CD4-positive, alpha-beta T cell (primary cell): ENCODE measurements around the gene PRB3. TPM values are rescaled to one million over a fixed set of nuclear protein-coding genes. Genes with fewer than 3 reads are reported as not detected.

Source experiments
- ATAC-seq: fragments of 200-7000 bp; cut with Tn5 transposase; one replicate; pipeline ENCODE4 v1.10.0; 2022; ENCODE audit warnings: mild to moderate bottlenecking; ENCODE audit not compliant: poor library complexity
- CTCF ChIA-PET: fragments of 350-600 bp; sonication (Branson Sonifier 250); formaldehyde crosslinking; loops from one replicate; lab custom pipeline; 2021; ENCODE audit warnings: antibody characterized with exemption, inconsistent platforms; lab: Charles Lee
- POLR2A ChIA-PET: fragments of 350-600 bp; sonication (Branson Sonifier 250); formaldehyde crosslinking; loops from one replicate; lab custom pipeline; 2021; ENCODE audit warnings: antibody characterized with exemption, inconsistent platforms; lab: Charles Lee
- DNase-seq, 14 experiments: peaks; one replicate each; pipeline ENCODE4 v3.0.0-alpha.2; 2013 to 2020; ENCODE audit warnings: mixed read lengths in 2 of 14
- H3K27ac ChIP-seq, 2 donors: one replicate each; pipeline versions ENCODE4 v1.5.1 to v1.7.0; 2013; ENCODE audit warnings: low read length in 2 of 2, low read depth in 1 of 2, mild to moderate bottlenecking in 1 of 2
- H3K27me3 ChIP-seq, 2 experiments: 1 replicate in 1 of 2; 2 replicates in 1 of 2; pipeline versions ENCODE4 v1.6.1 to v1.7.0; 2013; ENCODE audit warnings: low read length in 2 of 2, control low read depth in 1 of 2, mild to moderate bottlenecking in 1 of 2, moderate library complexity in 1 of 2; ENCODE audit not compliant: insufficient read depth in 2 of 2, control insufficient read depth in 1 of 2
- H3K36me3 ChIP-seq: one replicate; pipeline ENCODE4 v1.6.1; 2013; ENCODE audit warnings: low read length, control low read depth; ENCODE audit not compliant: insufficient read depth
- H3K4me1 ChIP-seq: one replicate; pipeline ENCODE4 v1.6.1; 2013; ENCODE audit warnings: low read length, control low read depth; ENCODE audit not compliant: insufficient read depth
- H3K4me3 ChIP-seq: one replicate; pipeline ENCODE4 v1.5.1; 2013; ENCODE audit warnings: mild to moderate bottlenecking, low read length, moderate library complexity
- H3K9me3 ChIP-seq, 2 experiments: 1 replicate in 1 of 2; 2 replicates in 1 of 2; pipeline versions ENCODE4 v1.6.1 to v1.7.0; 2013; ENCODE audit warnings: low read length in 2 of 2, mild to moderate bottlenecking in 2 of 2, control low read depth in 1 of 2, moderate library complexity in 1 of 2; ENCODE audit not compliant: control insufficient read depth in 1 of 2, insufficient read depth in 1 of 2
- H3K27ac Mint-ChIP-seq: one replicate; pipeline ENCODE4 v1.8.0; 2020; ENCODE audit warnings: mixed read lengths
- H3K27me3 Mint-ChIP-seq: one replicate; pipeline ENCODE4 v1.8.0; 2021; ENCODE audit warnings: mixed read lengths
- H3K36me3 Mint-ChIP-seq: one replicate; pipeline ENCODE4 v1.8.0; 2021; ENCODE audit warnings: low read depth, mixed read lengths
- H3K4me1 Mint-ChIP-seq: one replicate; pipeline ENCODE4 v1.8.0; 2021; ENCODE audit warnings: low read depth, mixed read lengths
- H3K4me3 Mint-ChIP-seq: one replicate; pipeline ENCODE4 v1.8.0; 2020; ENCODE audit warnings: mild to moderate bottlenecking, mixed read lengths
- H3K9me3 Mint-ChIP-seq: one replicate; pipeline ENCODE4 v1.8.0; 2020; ENCODE audit warnings: mixed read lengths
- CTCF ChIP-seq: fragments of 200-600 bp; IDR thresholded peaks from one replicate; pipeline ENCODE4 v1.8.0; 2022; ENCODE audit warnings: antibody characterized with exemption, mild to moderate bottlenecking
- intact Hi-C, 2 experiments: fragments of 100-400 bp; cut with DNase I in 1 of 2; cut with micrococcal nuclease in 1 of 2; formaldehyde crosslinking; loops; one replicate each; pipeline versions ENCODE4 v1.15.1 to v1.9.0; 2023 to 2025; cut with DNase I, micrococcal nuclease
- polyA plus RNA-seq, 2 donors: library from polyadenylated mRNA; unstranded; fragments of 120-200 nt; gene quantifications; one replicate each; pipeline ENCODE4 v1.2.1, GENCODE V29; 2013
- total RNA-seq, 174 experiments: library from RNA in 2 of 174; stranded (reverse) in 2 of 174; gene quantifications; one replicate each; pipeline ENCODE4 v1.2.3 and lab custom pipeline; 2021 to 2026

The PRB3 gene
- total RNA-seq (not detected), total RNA-seq (lab: John Stamatoyannopoulos, UW) (0 to 0.53 (median 0) reads per million in 172 experiments)
- not detected for polyA plus RNA-seq (2013, experiment 1 of 2)
- polyA plus RNA-seq (2013, experiment 2 of 2) = 0.46 TPM

GRCh38 chr12:11269607-11270006 lies at the start of gene PRB3:
PRB3 (minus strand) TSS chr12:11269707; CDS start chr12:11269669, 38 bp downstream.
- ATAC-seq (no peak), DNase-seq (no peak)
- Histone ChIP-seq H3K27ac (no peak within 1 kb of the TSS), H3K4me3 (no peak within 1 kb of the TSS), H3K36me3 (no peaks in the 10 kb centered on the region), H3K4me1 (no peaks in the 10 kb centered on the region), H3K27me3 (no peaks in the 10 kb centered on the region), H3K9me3 (peaks cover 0 to 4% of the 10 kb centered on the region in 2 experiments)
- intact Hi-C loops = no loop called here
- Mint-ChIP-seq H3K4me1 (no peaks in the 10 kb centered on the region), H3K27ac (no peak within 1 kb of the TSS), H3K36me3 (no peaks in the 10 kb centered on the region), H3K9me3 (no peaks in the 10 kb centered on the region), H3K27me3 (no peaks in the 10 kb centered on the region), H3K4me3 (no peak within 1 kb of the TSS)
- TF ChIP-seq CTCF = no peak
- CTCF ChIA-PET = no interaction called here
- POLR2A ChIA-PET = no interaction called here

GRCh38 chr12:11310336-11310735 lies 40.8 kb upstream of the PRB3 start, which contains the start of gene PRB4:
PRB4 (minus strand) TSS chr12:11310436; CDS start chr12:11310398, 38 bp downstream.
- DNase-seq (no peak), ATAC-seq (no peak)
- Mint-ChIP-seq H3K9me3 (peaks cover 15% of the 10 kb centered on the region), H3K36me3 (peaks cover 53% of the 10 kb centered on the region), H3K4me1 (no peaks in the 10 kb centered on the region), H3K27ac (no peak within 1 kb of the TSS), H3K27me3 (no peaks in the 10 kb centered on the region), H3K4me3 (no peak within 1 kb of the TSS)
- ChIA-PET CTCF (no interaction called here), POLR2A (no interaction called here)
- Histone ChIP-seq H3K4me1 (no peaks in the 10 kb centered on the region), H3K27ac (no peak within 1 kb of the TSS), H3K9me3 (peaks cover 10 to 11% of the 10 kb centered on the region in 2 experiments), H3K4me3 (no peak within 1 kb of the TSS), H3K36me3 (no peaks in the 10 kb centered on the region), H3K27me3 (no peaks in the 10 kb centered on the region)
- intact Hi-C loops = no loop called here
- no peak for TF ChIP-seq CTCF

- H3K4me1 ChIP-seq = no peaks in the 10 kb centered on the region
- no peaks in the 10 kb centered on the region for H3K27me3 Mint-ChIP-seq
- intact Hi-C loops = no loop called here
- no peaks in the 10 kb centered on the region for H3K4me1 Mint-ChIP-seq
- H3K27ac Mint-ChIP-seq = no peak overlapping the region
- no peak overlapping the region for H3K4me3 Mint-ChIP-seq
- H3K9me3 ChIP-seq = peaks cover 10 to 11% of the 10 kb centered on the region in 2 experiments
- ChIA-PET POLR2A (no interaction called here), CTCF (no interaction called here)
- DNase-seq (no peak), ATAC-seq (no peak)
- H3K4me3 ChIP-seq = no peak overlapping the region
- peaks cover 36% of the 10 kb centered on the region for H3K36me3 Mint-ChIP-seq
- H3K27ac ChIP-seq = no peak overlapping the region
- H3K9me3 Mint-ChIP-seq = peaks cover 18% of the 10 kb centered on the region
- no peaks in the 10 kb centered on the region for H3K36me3 ChIP-seq
- TF ChIP-seq CTCF = no peak
- no peaks in the 10 kb centered on the region for H3K27me3 ChIP-seq
Observed at GRCh38 chr12:11307143-11307542, 37.6 kb upstream of the PRB3 start.
